ENCODE data around the gene ST7. TPM values are rescaled to one million over a fixed set of nuclear protein-coding genes. Genes with fewer than 3 reads are reported as not detected.

ST7 gene
- total and polyA plus RNA-seq, 2 donors (not counting 3 experiments of a cell fraction or from before 2014, with no cell fraction given) = 18.6 to 24.9 TPM

DNA sequence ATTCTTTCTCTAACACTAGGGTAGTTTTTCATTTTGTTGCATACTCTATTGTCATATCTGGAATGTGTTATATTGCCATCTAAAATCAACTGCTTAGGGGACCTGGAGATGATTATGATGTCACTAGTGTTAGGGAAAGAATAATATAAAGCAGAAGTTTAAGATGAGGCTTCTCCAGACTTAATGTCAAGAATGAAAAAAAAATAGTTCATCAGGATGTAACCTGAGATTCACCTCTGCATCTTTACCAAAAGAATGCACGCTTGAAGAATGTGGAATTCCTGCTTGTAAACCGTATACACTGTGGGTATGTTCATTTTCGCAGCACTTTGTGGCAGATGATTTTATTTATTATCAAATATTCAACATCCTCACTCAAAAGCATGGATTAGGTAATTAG is 184.6 kb downstream of the ST7 start:
- ChIA-PET POLR2A (no interaction called here), CTCF (interaction anchor here (1.5 kb wide), 1 partner anchor 11 kb away, joined by 3 read pairs; no protein-coding TSS in a partner anchor)
- DNase-seq (ENCODE audit: low read depth, low spot score) = no peak
- FAIRE-seq = no peak
- no peak overlapping the region for H3K9ac ChIP-seq (replicated peaks; ENCODE audit: extremely low read depth, insufficient read depth, low read length)
- no peak for TF ChIP-seq EZH2 (IDR thresholded peaks at IDR 0.05; ENCODE audit: borderline replicate concordance, low read depth, low read length, severe bottlenecking)
- TF ChIP-seq FOS (IDR thresholded peaks at IDR 0.05; ENCODE audit: borderline replicate concordance, insufficient read depth, low read length) = no peak
- TF ChIP-seq, protein P1, sequence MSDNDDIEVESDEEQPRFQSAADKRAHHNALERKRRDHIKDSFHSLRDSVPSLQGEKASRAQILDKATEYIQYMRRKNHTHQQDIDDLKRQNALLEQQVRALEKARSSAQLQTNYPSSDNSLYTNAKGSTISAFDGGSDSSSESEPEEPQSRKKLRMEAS (IDR thresholded peaks at IDR 0.05; ENCODE audit: insufficient read depth, insufficient read length) = no peak
- no peak for TF ChIP-seq POLR2AphosphoS5 (IDR thresholded peaks at IDR 0.05; ENCODE audit: insufficient read depth, low read depth, low read length)
- TF ChIP-seq, protein P2, sequence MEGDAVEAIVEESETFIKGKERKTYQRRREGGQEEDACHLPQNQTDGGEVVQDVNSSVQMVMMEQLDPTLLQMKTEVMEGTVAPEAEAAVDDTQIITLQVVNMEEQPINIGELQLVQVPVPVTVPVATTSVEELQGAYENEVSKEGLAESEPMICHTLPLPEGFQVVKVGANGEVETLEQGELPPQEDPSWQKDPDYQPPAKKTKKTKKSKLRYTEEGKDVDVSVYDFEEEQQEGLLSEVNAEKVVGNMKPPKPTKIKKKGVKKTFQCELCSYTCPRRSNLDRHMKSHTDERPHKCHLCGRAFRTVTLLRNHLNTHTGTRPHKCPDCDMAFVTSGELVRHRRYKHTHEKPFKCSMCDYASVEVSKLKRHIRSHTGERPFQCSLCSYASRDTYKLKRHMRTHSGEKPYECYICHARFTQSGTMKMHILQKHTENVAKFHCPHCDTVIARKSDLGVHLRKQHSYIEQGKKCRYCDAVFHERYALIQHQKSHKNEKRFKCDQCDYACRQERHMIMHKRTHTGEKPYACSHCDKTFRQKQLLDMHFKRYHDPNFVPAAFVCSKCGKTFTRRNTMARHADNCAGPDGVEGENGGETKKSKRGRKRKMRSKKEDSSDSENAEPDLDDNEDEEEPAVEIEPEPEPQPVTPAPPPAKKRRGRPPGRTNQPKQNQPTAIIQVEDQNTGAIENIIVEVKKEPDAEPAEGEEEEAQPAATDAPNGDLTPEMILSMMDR (IDR thresholded peaks at IDR 0.05; ENCODE audit: extremely low read depth in 1 of 2, insufficient read depth in 1 of 2, low read depth in 1 of 2, low read length in 2 of 2) = no peak
- no peak for TF ChIP-seq POLR2A (IDR thresholded peaks at IDR 0.05; ENCODE audit: low read depth, low read length)
- no peak for TF ChIP-seq JUN (IDR thresholded peaks at IDR 0.05; ENCODE audit: borderline replicate concordance, insufficient read depth, insufficient read length, low read depth)
- TF ChIP-seq GATA2 (IDR thresholded peaks at IDR 0.05; ENCODE audit: insufficient read depth, insufficient read length, low read depth, low read length) = no peak
- TF ChIP-seq MYC (IDR thresholded peaks at IDR 0.05; ENCODE audit: low read depth, low read length) = no peak
- peaks cover 19% of the 10 kb centered on the region for H3K4me1 ChIP-seq (ENCODE audit: control insufficient read depth, extremely low read depth, insufficient read depth, low read length)
- no peak overlapping the region for H2AFZ ChIP-seq (ENCODE audit: low read depth, low read length)
- H3K79me2 ChIP-seq (ENCODE audit: control insufficient read depth, insufficient read depth, low read length) = no peaks in the 10 kb centered on the region
- intact Hi-C loops (cut with micrococcal nuclease) = loop anchor here (10.0 kb wide), 1 partner anchor 247 kb away; no protein-coding TSS in a partner anchor
- H3K9me3 ChIP-seq (replicated peaks; ENCODE audit: control insufficient read depth, insufficient read depth, low read length) = no peaks in the 10 kb centered on the region
- no peak overlapping the region for H3K4me2 ChIP-seq (ENCODE audit: insufficient read depth, low read length)
- no peak overlapping the region for H3K4me3 ChIP-seq (replicated peaks in 1 of 3; ENCODE audit: insufficient read depth in 1 of 3, low read depth in 1 of 3, low read length in 3 of 3)
- dilution Hi-C loops (cut with MboI; ENCODE audit: extremely low pct_ligation_motif_present, low sequenced_read_pairs) = no loop called here
- no peaks in the 10 kb centered on the region for H3K27me3 ChIP-seq (ENCODE audit: control insufficient read depth in 2 of 2, insufficient read depth in 2 of 2, low read length in 2 of 2)
- H3K9me1 ChIP-seq (replicated peaks; ENCODE audit: control insufficient read depth, extremely low read depth, insufficient read depth, low read length) = no peaks in the 10 kb centered on the region
- peaks cover 0 to 2% of the 10 kb centered on the region in 2 experiments for H3K36me3 ChIP-seq (ENCODE audit: control insufficient read depth in 2 of 2, extremely low read depth in 1 of 2, insufficient read depth in 2 of 2, low read length in 2 of 2)
- H4K20me1 ChIP-seq (replicated peaks; ENCODE audit: control insufficient read depth, extremely low read depth, insufficient read depth, low read length) = no peaks in the 10 kb centered on the region
- no peak overlapping the region for H3K27ac ChIP-seq (ENCODE audit: insufficient read depth, low read depth, low read length)
- no TSS peak for BruUV-seq (replicated peaks)

All from endothelial cell of umbilical vein (primary cell).